SK-N-SH (cell line): ENCODE measurements around the gene PABPC1L. TPM values are rescaled to one million over a fixed set of nuclear protein-coding genes. Genes with fewer than 3 reads are reported as not detected.

Source experiments
- CTCF ChIA-PET: fragments of 300-600, 350-600 bp; formaldehyde crosslinking; extraction: SDS; loops from one replicate; lab custom pipeline; 2021; lab: Yijun Ruan, JAX
- POLR2A ChIA-PET: fragments of 350-600 bp; sonication (Branson Sonifier 250); formaldehyde crosslinking; extraction: SDS; loops from one replicate; lab custom pipeline; 2020; ENCODE audit warnings: antibody characterized with exemption, inconsistent platforms; lab: Yijun Ruan, JAX
- DNase-seq: peaks from one replicate; pipeline ENCODE4 v3.0.0; 2012
- H2AFZ ChIP-seq: fragments of 200-600 bp; sonication (generic); 2 replicates; pipeline ENCODE4 v1.8.1; 2016; ENCODE audit warnings: antibody characterized with exemption, mild to moderate bottlenecking, low read depth
- H3F3A ChIP-seq: fragments of 200-600 bp; sonication (generic); replicated peaks from 2 replicates; pipeline ENCODE3; 2016; ENCODE audit warnings: antibody characterized with exemption, mild to moderate bottlenecking; ENCODE audit not compliant: insufficient read depth
- H3K27ac ChIP-seq, 2 experiments: fragments of 200-500 bp in 1 of 2; fragments of 200-600 bp in 1 of 2; sonication (Bioruptor generic) in 1 of 2; sonication (generic), shearing (Covaris generic) in 1 of 2; 2 replicates each; pipeline versions ENCODE4 v1.5.1 to v1.6.1; 2014 to 2016; ENCODE audit warnings: low read depth in 2 of 2, inconsistent platforms in 1 of 2, low read length in 1 of 2, mild to moderate bottlenecking in 1 of 2, mixed read lengths in 1 of 2
- H3K27me3 ChIP-seq: fragments of 200-600 bp; sonication (generic), shearing (Covaris generic); 2 replicates; pipeline ENCODE4 v1.6.1; 2016; ENCODE audit warnings: mixed run types; ENCODE audit not compliant: insufficient read depth
- H3K36me3 ChIP-seq, 2 experiments: fragments of 200-500 bp in 1 of 2; fragments of 200-600 bp in 1 of 2; sonication (Bioruptor generic) in 1 of 2; sonication (generic) in 1 of 2; replicated peaks in 1 of 2; 2 replicates each; pipeline versions ENCODE3 to v1.5.1; 2014 to 2016; ENCODE audit warnings: low read length in 1 of 2, mild to moderate bottlenecking in 1 of 2; ENCODE audit not compliant: insufficient read depth in 2 of 2, control insufficient read depth in 1 of 2
- H3K4me1 ChIP-seq, 2 experiments: fragments of 200-500 bp in 1 of 2; fragments of 200-600 bp in 1 of 2; sonication (Bioruptor generic) in 1 of 2; sonication (generic), shearing (Covaris generic) in 1 of 2; 2 replicates each; pipeline versions ENCODE4 v1.5.1 to v1.6.1; 2014 to 2016; ENCODE audit warnings: low read depth in 1 of 2, low read length in 1 of 2, mixed run types in 1 of 2; ENCODE audit not compliant: insufficient read depth in 2 of 2, control insufficient read depth in 1 of 2
- H3K4me2 ChIP-seq: fragments of 200-600 bp; sonication (generic), shearing (Covaris generic); 2 replicates; pipeline ENCODE4 v1.6.1; 2017; ENCODE audit warnings: mixed run types
- H3K4me3 ChIP-seq, 2 experiments: fragments of 200-500 bp in 1 of 2; fragments of 200-600 bp in 1 of 2; sonication (Bioruptor generic) in 1 of 2; sonication (generic), shearing (Covaris generic) in 1 of 2; 2 replicates each; pipeline versions ENCODE4 v1.5.1 to v1.8.1; 2014 to 2016; ENCODE audit warnings: low read depth in 2 of 2, inconsistent platforms in 1 of 2, low read length in 1 of 2, mild to moderate bottlenecking in 1 of 2, mixed read lengths in 1 of 2, moderate library complexity in 1 of 2
- H3K79me2 ChIP-seq: fragments of 200-600 bp; sonication (generic); 2 replicates; pipeline ENCODE4 v1.8.1; 2017; ENCODE audit warnings: mild to moderate bottlenecking; ENCODE audit not compliant: insufficient read depth
- H3K9ac ChIP-seq: fragments of 200-600 bp; sonication (generic); 2 replicates; pipeline ENCODE4 v1.6.1; 2017; ENCODE audit warnings: mixed run types
- H3K9me2 ChIP-seq: fragments of 200-600 bp; sonication (generic); 2 replicates; pipeline ENCODE4 v1.6.1; 2017; ENCODE audit warnings: mixed run types
- H3K9me3 ChIP-seq: fragments of 200-600 bp; sonication (generic); 2 replicates; pipeline ENCODE4 v1.6.1; 2017; ENCODE audit warnings: mixed run types, mild to moderate bottlenecking, moderate library complexity
- H4K20me1 ChIP-seq: fragments of 200-600 bp; sonication (generic); 2 replicates; pipeline ENCODE4 v1.6.1; 2017; ENCODE audit warnings: mild to moderate bottlenecking, mixed run types; ENCODE audit not compliant: insufficient read depth
- EZH2phosphoT487 ChIP-seq: fragments of 200-600 bp; sonication (generic); IDR thresholded peaks from 2 replicates; pipeline ENCODE4 v1.6.1; 2017; ENCODE audit warnings: low read depth, mixed run types, mild to moderate bottlenecking, antibody characterized with exemption, moderate library complexity, borderline replicate concordance
- FOSL2 ChIP-seq: IDR thresholded peaks from 2 replicates; pipeline ENCODE4 v1.4.0; 2012; ENCODE audit warnings: low read depth, mild to moderate bottlenecking, moderate library complexity, borderline replicate concordance
- FOXJ3 ChIP-seq: sonication (generic); formaldehyde crosslinking; IDR thresholded peaks from 2 replicates; pipeline ENCODE4 v1.5.1; 2020; ENCODE audit warnings: mild to moderate bottlenecking, missing genetic modification reagents
- MEF2A ChIP-seq: IDR thresholded peaks from 2 replicates; pipeline ENCODE4 v1.4.0; 2012; ENCODE audit warnings: low read depth, borderline replicate concordance
- MXI1 ChIP-seq: IDR thresholded peaks from 2 replicates; pipeline ENCODE4 v1.6.1; 2012; ENCODE audit warnings: mild to moderate bottlenecking, low read depth, low read length, improper control_type of control experiment
- NFIC ChIP-seq: IDR thresholded peaks from 2 replicates; pipeline ENCODE4 v1.4.0; 2012; ENCODE audit warnings: borderline replicate concordance
- RCOR1 ChIP-seq: fragments of 150-350 bp; IDR thresholded peaks from 2 replicates; pipeline ENCODE4 v1.6.1; 2017; ENCODE audit warnings: antibody characterized with exemption, low read length
- TAF1 ChIP-seq: IDR thresholded peaks from 2 replicates; pipeline ENCODE4 v1.6.1; 2012; ENCODE audit warnings: low read depth, mild to moderate bottlenecking, low read length, moderate library complexity, borderline replicate concordance
- TCF12 ChIP-seq: IDR thresholded peaks from 2 replicates; pipeline ENCODE4 v1.4.0; 2012
- WGBS: methylation state at CpG from one replicate; pipeline ENCODE4 v1.1.6; 2017; ENCODE audit warnings: low lambda C conversion rate; 5-methylcytosine and 5-hydroxymethylcytosine counted together
- polyA plus RNA-seq, 3 experiments: library from polyadenylated mRNA; depleted of rRNA; stranded (reverse); fragments of >200 nt; gene quantifications; 2 replicates each; pipeline ENCODE4 v1.2.3, GENCODE V29; 2012
- TF ChIP-seq, protein P1 (sequence below): IDR thresholded peaks from 2 replicates; pipeline ENCODE4 v1.4.0; 2012; ENCODE audit warnings: low read depth, borderline replicate concordance
- TF ChIP-seq, protein P2 (sequence below): fragments of 150-350 bp; IDR thresholded peaks from 2 replicates; pipeline ENCODE4 v1.6.1; 2017; ENCODE audit warnings: antibody characterized with exemption, low read length, low read depth, borderline replicate concordance
- TF ChIP-seq, protein P3 (sequence below): IDR thresholded peaks from 2 replicates; pipeline ENCODE4 v1.6.1; 2012; ENCODE audit warnings: mild to moderate bottlenecking, low read depth, low read length, moderate library complexity
- TF ChIP-seq, protein P4 (sequence below): fragments of 150-350 bp; IDR thresholded peaks from 2 replicates; pipeline ENCODE4 v1.6.1; 2016; ENCODE audit warnings: mild to moderate bottlenecking, low read depth, low read length

PABPC1L gene
- polyA plus RNA-seq, 1 of the 3 experiments (the other 2 are of a cell fraction), result 205 TPM

- TF ChIP-seq, protein P1, sequence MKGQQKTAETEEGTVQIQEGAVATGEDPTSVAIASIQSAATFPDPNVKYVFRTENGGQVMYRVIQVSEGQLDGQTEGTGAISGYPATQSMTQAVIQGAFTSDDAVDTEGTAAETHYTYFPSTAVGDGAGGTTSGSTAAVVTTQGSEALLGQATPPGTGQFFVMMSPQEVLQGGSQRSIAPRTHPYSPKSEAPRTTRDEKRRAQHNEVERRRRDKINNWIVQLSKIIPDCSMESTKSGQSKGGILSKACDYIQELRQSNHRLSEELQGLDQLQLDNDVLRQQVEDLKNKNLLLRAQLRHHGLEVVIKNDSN, result no peak
- TF ChIP-seq FOXJ3 (no peak), EZH2phosphoT487 (no peak), MXI1 (no peak)
- TF ChIP-seq, protein P2, sequence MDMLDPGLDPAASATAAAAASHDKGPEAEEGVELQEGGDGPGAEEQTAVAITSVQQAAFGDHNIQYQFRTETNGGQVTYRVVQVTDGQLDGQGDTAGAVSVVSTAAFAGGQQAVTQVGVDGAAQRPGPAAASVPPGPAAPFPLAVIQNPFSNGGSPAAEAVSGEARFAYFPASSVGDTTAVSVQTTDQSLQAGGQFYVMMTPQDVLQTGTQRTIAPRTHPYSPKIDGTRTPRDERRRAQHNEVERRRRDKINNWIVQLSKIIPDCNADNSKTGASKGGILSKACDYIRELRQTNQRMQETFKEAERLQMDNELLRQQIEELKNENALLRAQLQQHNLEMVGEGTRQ, result no peak
These were observed 63.2 kb downstream of the PABPC1L start (continued) for GRCh38 chr20:44973053-44973452.

DNA sequence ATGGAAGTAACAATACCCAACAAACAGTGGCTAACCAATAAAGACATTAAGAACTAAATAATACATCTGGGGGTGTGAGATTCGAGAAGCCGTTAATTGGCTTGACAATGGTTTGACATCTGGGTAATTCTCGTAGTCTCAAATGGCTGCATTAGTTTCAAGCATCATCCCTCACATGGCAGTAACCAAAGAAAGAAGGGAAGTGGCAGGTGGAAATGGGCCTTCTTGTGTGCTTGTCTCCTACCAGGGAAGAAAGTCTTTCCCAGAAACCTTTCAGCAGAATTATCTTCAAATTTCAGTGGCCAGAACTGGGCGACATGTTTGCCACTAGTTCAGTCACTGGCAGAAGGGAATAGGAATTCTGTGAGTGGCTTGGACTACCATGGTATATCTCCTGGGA is 66.8 kb downstream of the PABPC1L start:
- POLR2A ChIA-PET, result no interaction called here
- 96% methylated on average over 4 of the region's 4 CpGs for WGBS
- Histone ChIP-seq H3K9me2 (no peaks in the 10 kb centered on the region), H3K4me2 (no peak overlapping the region), H3K79me2 (peaks cover under 1% of the 10 kb centered on the region; the same call in 1 of the 2 replicates), H3F3A (peaks cover 3% of the 10 kb centered on the region), H3K27me3 (no peaks in the 10 kb centered on the region), H3K4me1 (no peaks in the 10 kb centered on the region), H4K20me1 (no peaks in the 10 kb centered on the region), H2AFZ (no peak overlapping the region), H3K9me3 (no peaks in the 10 kb centered on the region), H3K36me3 (peaks cover 38 to 76% of the 10 kb centered on the region in 2 experiments), H3K27ac (no peak overlapping the region), H3K9ac (no peak overlapping the region), H3K4me3 (no peak overlapping the region)
- CTCF ChIA-PET, result interaction anchor here (0.9 to 2.9 kb wide), 2 partner anchors 35 to 68 kb away, joined by 3 to 9 read pairs; no protein-coding TSS in a partner anchor
- DNase-seq, result no peak
- no peak for TF ChIP-seq TCF12
- no peak for TF ChIP-seq FOSL2
- TF ChIP-seq MEF2A, result no peak
- TF ChIP-seq, protein P2, result no peak

DNA sequence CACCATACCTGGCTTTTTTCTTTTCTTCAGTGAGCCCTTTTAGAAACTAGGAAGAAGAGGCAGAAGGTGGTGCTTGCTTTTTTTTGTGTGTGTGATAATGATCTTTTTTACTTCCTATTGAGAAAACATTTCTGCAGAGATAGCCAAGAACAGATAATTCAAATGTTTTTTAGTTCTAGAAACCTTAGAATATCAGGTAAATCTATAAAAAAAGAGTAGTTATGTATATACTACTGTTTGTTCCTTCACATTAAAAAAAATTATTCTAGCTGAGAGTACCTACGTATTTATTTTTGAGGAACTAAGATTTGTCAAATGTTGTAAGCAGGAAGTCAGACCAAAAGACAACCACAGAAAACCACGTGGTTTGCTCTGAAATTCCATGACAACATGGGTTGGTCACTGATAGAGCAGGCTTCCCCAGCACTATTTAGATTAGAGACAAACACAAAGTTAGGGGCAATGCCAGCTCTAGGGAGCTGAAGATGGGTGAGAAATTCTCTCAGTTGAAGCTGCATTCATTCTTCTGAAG is 69.3 kb downstream of the PABPC1L start:
- H3K4me1 ChIP-seq, result no peaks in the 10 kb centered on the region
- H3K9me2 ChIP-seq, result no peaks in the 10 kb centered on the region
- no peaks in the 10 kb centered on the region for H3K79me2 ChIP-seq
- peaks cover 3% of the 10 kb centered on the region for H3F3A ChIP-seq
- no peaks in the 10 kb centered on the region for H3K27me3 ChIP-seq
- H3K4me3 ChIP-seq, result no peak overlapping the region
- DNase-seq, result no peak
- H2AFZ ChIP-seq, result no peak overlapping the region
- ChIA-PET CTCF (interaction anchor here (1.1 to 1.3 kb wide), 2 partner anchors 117 to 315 kb away, joined by 3 read pairs; no protein-coding TSS in a partner anchor), POLR2A (no interaction called here)
- no peak overlapping the region for H3K27ac ChIP-seq
- peaks cover 48 to 61% of the 10 kb centered on the region in 2 experiments for H3K36me3 ChIP-seq
- H3K9me3 ChIP-seq, result no peaks in the 10 kb centered on the region
- 83% methylated on average over 2 of the region's 2 CpGs for WGBS
- H4K20me1 ChIP-seq, result no peaks in the 10 kb centered on the region
- no peak overlapping the region for H3K4me2 ChIP-seq
- H3K9ac ChIP-seq, result no peak overlapping the region
- TF ChIP-seq TCF12, result no peak
- TF ChIP-seq, protein P3, sequence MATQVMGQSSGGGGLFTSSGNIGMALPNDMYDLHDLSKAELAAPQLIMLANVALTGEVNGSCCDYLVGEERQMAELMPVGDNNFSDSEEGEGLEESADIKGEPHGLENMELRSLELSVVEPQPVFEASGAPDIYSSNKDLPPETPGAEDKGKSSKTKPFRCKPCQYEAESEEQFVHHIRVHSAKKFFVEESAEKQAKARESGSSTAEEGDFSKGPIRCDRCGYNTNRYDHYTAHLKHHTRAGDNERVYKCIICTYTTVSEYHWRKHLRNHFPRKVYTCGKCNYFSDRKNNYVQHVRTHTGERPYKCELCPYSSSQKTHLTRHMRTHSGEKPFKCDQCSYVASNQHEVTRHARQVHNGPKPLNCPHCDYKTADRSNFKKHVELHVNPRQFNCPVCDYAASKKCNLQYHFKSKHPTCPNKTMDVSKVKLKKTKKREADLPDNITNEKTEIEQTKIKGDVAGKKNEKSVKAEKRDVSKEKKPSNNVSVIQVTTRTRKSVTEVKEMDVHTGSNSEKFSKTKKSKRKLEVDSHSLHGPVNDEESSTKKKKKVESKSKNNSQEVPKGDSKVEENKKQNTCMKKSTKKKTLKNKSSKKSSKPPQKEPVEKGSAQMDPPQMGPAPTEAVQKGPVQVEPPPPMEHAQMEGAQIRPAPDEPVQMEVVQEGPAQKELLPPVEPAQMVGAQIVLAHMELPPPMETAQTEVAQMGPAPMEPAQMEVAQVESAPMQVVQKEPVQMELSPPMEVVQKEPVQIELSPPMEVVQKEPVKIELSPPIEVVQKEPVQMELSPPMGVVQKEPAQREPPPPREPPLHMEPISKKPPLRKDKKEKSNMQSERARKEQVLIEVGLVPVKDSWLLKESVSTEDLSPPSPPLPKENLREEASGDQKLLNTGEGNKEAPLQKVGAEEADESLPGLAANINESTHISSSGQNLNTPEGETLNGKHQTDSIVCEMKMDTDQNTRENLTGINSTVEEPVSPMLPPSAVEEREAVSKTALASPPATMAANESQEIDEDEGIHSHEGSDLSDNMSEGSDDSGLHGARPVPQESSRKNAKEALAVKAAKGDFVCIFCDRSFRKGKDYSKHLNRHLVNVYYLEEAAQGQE, result no peak
- TF ChIP-seq RCOR1, result no peak
- TF ChIP-seq, protein P2, result no peak
- TF ChIP-seq MXI1, result no peak
- TF ChIP-seq, protein P4, sequence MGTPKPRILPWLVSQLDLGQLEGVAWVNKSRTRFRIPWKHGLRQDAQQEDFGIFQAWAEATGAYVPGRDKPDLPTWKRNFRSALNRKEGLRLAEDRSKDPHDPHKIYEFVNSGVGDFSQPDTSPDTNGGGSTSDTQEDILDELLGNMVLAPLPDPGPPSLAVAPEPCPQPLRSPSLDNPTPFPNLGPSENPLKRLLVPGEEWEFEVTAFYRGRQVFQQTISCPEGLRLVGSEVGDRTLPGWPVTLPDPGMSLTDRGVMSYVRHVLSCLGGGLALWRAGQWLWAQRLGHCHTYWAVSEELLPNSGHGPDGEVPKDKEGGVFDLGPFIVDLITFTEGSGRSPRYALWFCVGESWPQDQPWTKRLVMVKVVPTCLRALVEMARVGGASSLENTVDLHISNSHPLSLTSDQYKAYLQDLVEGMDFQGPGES, result no peak
- no peak for TF ChIP-seq TAF1
- no peak for TF ChIP-seq EZH2phosphoT487
- TF ChIP-seq, protein P1, result no peak
- TF ChIP-seq NFIC, result no peak
